A673 (cell line): ENCODE data around the gene MLN.

Experiments
- CTCF ChIP-seq: fragments of 300-800, 200-600 bp; sonication (generic); conservative IDR thresholded peaks from 2 replicates; pipeline ENCODE4 v1.5.1; 2017; ENCODE audit warnings: low read depth, mild to moderate bottlenecking, antibody characterized with exemption, low read length, moderate library complexity, mixed read lengths
- EZH2 ChIP-seq: fragments of 200-600 bp; sonication (generic); IDR thresholded peaks from 2 replicates; pipeline ENCODE4 v1.6.1; 2017; ENCODE audit warnings: borderline replicate concordance, low read depth, mild to moderate bottlenecking, mixed read lengths, antibody characterized with exemption, low read length; ENCODE audit not compliant: poor library complexity, severe bottlenecking

DNA sequence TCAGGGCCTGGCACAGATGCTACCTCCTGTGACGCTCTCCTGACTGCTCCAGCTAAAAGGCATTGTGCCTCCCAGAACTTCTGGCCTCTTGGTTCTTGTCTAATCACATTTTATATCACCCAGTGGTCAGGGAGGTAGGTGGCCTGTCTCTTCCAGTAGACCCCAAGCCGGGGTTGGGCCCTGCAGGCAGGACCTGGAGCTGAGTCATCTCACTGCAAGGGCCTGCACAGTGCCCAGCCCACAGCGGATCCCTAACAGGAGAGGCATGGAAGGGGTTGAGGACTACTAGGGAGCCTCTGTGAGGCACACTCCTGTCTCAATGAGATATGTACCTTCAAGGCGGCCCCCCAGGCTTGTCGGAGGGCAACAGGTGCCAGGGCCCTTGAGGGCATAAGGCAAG lies 21.2 kb downstream of the MLN start:
- no peak for TF ChIP-seq EZH2
- TF ChIP-seq CTCF = no peak
